D721Med (cell line): ENCODE measurements around the gene CKLF.

Experiments used
- DNase-seq: peaks from one replicate; pipeline ENCODE4 v3.0.0; 2011; ENCODE audit warnings: low spot score; ENCODE audit not compliant: insufficient read length
- FAIRE-seq: peaks from 2 replicates; lab custom pipeline; 2011; peaks lifted over from hg19 to GRCh38; lab: Jason Lieb, UNC
- TF ChIP-seq, protein P1 (sequence below): IDR thresholded peaks from 2 replicates; pipeline ENCODE4 v1.5.1; 2012; ENCODE audit warnings: mild to moderate bottlenecking, control low read depth; ENCODE audit not compliant: insufficient read depth; ENCODE audit errors: missing control alignments

Gene CKLF

DNA sequence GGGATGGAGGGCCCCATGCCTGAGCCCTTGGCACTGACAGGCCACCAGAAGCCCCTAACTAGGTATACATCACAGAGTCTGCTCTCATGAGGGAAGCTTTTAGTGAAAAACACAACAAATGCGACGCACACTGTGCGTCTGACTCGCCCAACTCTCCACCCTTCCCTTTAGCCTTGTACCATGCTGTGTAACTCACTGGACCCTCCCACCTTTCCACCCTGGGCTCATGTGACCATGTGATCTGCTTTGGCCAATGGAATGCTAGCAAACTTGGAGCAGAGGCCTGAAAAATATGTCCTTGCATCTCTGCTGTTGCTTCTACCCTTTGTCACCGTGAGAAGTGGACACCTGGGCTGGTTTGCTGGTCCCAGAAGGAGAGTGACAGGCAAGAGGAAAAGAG, 24.1 kb upstream of the CKLF start:
- FAIRE-seq, result no peak
- TF ChIP-seq, protein P1, sequence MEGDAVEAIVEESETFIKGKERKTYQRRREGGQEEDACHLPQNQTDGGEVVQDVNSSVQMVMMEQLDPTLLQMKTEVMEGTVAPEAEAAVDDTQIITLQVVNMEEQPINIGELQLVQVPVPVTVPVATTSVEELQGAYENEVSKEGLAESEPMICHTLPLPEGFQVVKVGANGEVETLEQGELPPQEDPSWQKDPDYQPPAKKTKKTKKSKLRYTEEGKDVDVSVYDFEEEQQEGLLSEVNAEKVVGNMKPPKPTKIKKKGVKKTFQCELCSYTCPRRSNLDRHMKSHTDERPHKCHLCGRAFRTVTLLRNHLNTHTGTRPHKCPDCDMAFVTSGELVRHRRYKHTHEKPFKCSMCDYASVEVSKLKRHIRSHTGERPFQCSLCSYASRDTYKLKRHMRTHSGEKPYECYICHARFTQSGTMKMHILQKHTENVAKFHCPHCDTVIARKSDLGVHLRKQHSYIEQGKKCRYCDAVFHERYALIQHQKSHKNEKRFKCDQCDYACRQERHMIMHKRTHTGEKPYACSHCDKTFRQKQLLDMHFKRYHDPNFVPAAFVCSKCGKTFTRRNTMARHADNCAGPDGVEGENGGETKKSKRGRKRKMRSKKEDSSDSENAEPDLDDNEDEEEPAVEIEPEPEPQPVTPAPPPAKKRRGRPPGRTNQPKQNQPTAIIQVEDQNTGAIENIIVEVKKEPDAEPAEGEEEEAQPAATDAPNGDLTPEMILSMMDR, result no peak
- DNase-seq, result no peak

DNA sequence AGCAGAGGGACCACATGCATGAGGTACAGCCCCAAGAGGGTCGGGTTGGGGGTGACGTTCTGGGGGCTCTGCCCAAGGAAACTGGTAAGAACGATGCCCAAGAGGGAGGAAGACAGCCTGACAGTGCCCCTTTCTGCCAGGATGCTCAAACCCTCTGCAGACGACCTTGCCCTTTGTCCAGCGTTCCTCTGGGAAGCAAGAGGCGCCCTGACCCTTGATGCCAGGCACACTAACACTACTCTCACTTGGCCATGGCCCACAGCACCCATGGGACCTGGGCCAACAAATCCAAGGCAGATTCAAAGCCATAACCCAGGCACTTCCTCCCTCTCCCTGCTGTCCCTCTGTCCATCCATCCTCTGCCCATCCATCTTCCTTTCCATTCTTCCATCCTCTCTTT, 22.9 kb upstream of the CKLF start:
- TF ChIP-seq, protein P1, result no peak
- FAIRE-seq, result no peak
- no peak for DNase-seq

DNA sequence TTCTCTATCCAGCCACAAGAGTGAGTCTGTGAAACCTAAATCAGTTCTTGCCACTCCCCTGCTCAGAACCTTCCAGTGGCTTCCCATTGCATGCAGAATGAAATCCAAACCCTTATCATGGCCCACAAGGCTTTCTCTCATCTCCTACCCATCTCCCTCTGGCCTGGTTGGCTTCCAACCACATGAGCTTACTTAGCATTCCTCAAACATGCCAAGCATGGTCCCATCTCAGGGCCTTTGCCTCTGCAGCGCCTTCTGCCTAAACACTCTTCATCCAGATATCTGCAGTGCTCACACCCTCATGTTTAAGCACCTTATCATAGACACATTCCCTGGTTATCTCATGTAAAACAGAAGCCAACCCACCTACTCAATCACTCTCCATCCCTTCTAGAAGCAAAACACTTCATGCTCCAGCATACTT, 18.0 kb upstream of the CKLF start:
- no peak for FAIRE-seq
- TF ChIP-seq, protein P1, result no peak
- no peak for DNase-seq

DNA sequence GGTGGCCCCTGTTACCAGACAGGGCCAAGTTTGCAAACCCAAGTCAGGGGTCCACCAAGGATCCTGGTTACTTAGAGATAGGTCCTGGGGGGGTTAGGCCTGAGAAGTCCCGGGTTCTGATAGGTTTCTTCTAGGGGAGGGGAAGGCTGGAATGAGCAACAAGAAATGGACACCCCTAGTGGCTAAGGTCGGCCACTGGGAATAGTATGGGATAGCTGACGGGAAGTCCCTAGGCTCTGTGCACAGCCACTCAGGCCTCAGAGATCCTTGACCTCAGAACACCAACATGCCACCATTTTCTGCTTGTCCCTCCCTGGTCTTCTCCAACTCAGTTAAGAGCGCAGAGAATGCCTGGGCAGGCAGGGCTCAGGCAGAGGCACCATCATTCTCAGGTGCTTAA, 15.9 kb upstream of the CKLF start:
- TF ChIP-seq, protein P1, result no peak
- FAIRE-seq (no peak), DNase-seq (no peak)

DNA sequence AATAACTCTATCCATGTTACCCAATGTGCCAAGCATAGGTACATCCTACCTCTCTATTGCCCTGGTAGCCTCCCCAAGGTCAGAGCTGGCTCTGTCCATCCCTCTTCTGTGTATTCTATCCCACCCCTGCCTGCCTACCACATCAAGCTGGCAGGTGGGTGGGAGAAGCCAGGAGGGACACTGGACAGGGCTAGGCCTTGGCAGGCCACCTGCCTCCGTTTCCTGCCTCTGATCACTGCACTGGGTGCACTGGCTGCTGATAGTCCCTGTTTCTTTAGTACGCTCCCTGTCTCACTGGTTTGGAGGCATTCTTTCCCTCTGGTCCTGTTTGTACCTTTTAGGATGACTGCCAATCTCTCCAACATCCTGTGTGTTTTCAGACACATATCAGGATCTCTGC, 15.1 kb upstream of the CKLF start:
- FAIRE-seq (no peak), DNase-seq (no peak)
- TF ChIP-seq, protein P1, result no peak

DNA sequence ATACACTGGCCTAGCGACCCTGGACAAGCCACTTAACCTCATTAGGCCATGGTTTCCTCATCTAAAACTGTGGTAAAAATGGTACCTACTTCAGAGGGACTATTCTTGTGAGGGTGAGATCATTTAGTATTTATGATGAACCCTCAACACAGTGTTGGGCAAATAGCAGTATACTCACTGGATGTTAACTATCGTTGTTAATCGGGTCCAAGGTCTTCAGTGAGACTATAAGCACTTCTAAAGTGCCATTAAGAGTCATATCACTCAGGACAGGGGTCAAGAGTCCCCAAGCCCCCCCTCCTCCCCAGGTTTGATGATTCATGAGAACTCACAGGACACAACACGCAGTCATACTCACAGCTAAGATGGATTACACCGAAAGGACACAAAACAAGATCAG, 13.5 kb upstream of the CKLF start:
- TF ChIP-seq, protein P1, result no peak
- no peak for DNase-seq
- FAIRE-seq, result no peak

DNA sequence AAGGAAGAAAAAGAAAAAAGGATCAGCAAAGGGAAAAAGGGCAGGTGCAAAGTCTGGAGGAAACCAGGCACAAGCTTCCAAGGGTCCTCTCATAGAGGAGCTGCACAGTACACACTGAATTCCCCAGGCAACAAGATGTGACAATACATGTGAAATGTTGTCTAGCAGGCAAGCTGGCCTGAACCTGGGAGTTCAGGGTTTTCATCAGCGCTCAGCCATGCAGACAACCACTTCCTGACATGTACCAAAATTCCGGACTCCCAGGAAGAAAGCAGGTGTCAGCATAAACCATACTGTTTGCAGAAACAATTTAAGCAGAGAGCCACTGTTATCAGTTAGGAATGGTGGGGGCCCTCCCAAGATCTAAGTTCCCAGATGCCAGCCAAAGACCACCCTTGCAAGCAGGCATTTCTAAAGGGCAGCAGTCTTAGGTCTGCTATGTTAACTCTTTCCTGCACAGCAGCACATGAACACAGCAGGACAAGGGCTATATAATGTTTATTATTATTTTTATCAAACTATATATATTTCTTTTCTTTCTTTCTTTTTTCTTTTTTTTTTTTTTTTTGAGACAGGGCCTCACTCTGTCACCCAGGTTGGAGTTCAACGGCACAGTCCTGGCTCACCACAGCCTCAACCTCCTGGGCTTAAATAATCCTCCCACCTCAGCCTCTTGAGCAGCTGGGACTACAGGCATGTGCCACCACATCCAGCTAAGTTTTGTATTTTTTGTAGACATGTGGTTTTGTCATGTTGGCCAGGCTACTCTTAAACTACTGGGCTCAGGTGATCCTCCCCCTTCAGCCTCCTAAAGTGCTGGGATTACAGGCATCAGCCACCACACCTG, 12.5 kb upstream of the CKLF start:
- DNase-seq (no peak), FAIRE-seq (no peak)
- TF ChIP-seq, protein P1, result no peak
